ENCODE measurements around the gene RTN1. TPM values are rescaled to one million over a fixed set of nuclear protein-coding genes. Genes with fewer than 3 reads are reported as not detected.

Gene RTN1
- total and polyA plus RNA-seq, 2 experiments from 2014 or later = 4.2 to 4.3 TPM

DNA sequence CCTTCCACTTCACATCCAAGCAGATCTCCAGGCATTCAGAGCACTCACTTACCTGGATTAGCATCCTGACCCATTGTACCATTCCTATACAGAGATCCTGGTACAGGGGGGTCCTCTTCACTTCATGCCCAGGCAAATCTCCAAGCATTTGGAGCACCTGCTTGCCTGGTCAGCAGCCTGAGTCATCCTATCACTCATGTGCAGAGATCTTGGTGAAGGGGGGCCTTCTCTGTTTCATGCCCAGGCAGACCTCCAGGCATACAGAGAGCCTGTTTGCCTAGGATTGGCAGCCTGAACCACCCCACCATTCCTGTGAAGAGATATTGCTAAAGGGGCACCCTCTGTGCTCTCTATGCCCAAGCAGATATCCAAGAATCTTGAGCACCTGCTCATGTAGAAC, 182.9 kb downstream of the RTN1 start:
- Histone ChIP-seq H3K27me3 (ENCODE audit: insufficient read depth) (no peaks in the 10 kb centered on the region), H3K4me2 (no peak overlapping the region), H3F3A (replicated peaks; ENCODE audit: low read depth) (no peaks in the 10 kb centered on the region), H3K79me2 (replicated peaks; ENCODE audit: insufficient read depth) (no peaks in the 10 kb centered on the region), H3K9me2 (ENCODE audit: insufficient read depth) (no peaks in the 10 kb centered on the region), H2AFZ (no peak overlapping the region), H4K20me1 (replicated peaks; ENCODE audit: insufficient read depth) (no peaks in the 10 kb centered on the region), H3K4me3 (no peak overlapping the region), H3K36me3 (ENCODE audit: insufficient read depth) (no peaks in the 10 kb centered on the region), H3K4me1 (ENCODE audit: insufficient read depth) (0 out of 2 replicates have a peak, but pooled peaks cover 4% of the 10 kb centered on the region), H3K27ac (ENCODE audit: low read depth) (no peak overlapping the region)
- Mint-ChIP-seq H3K27ac (no peak overlapping the region), H3K27me3 (ENCODE audit: insufficient read depth, low read depth, poor library complexity) (no peaks in the 10 kb centered on the region), H3K36me3 (ENCODE audit: low read depth) (no peaks in the 10 kb centered on the region), H3K4me3 (no peak overlapping the region), H3K9me3 (no peaks in the 10 kb centered on the region; the same call in 2 of the 3 replicates), H3K4me1 (peaks cover 5% of the 10 kb centered on the region; the same call in 2 of the 3 replicates)
- TF ChIP-seq CTCF (conservative IDR thresholded peaks at IDR 0.05; ENCODE audit: low read depth in 2 of 2) (no peak), NANOG (IDR thresholded peaks at IDR 0.05; ENCODE audit: borderline replicate concordance) (no peak)
- TF ChIP-seq, protein P1, sequence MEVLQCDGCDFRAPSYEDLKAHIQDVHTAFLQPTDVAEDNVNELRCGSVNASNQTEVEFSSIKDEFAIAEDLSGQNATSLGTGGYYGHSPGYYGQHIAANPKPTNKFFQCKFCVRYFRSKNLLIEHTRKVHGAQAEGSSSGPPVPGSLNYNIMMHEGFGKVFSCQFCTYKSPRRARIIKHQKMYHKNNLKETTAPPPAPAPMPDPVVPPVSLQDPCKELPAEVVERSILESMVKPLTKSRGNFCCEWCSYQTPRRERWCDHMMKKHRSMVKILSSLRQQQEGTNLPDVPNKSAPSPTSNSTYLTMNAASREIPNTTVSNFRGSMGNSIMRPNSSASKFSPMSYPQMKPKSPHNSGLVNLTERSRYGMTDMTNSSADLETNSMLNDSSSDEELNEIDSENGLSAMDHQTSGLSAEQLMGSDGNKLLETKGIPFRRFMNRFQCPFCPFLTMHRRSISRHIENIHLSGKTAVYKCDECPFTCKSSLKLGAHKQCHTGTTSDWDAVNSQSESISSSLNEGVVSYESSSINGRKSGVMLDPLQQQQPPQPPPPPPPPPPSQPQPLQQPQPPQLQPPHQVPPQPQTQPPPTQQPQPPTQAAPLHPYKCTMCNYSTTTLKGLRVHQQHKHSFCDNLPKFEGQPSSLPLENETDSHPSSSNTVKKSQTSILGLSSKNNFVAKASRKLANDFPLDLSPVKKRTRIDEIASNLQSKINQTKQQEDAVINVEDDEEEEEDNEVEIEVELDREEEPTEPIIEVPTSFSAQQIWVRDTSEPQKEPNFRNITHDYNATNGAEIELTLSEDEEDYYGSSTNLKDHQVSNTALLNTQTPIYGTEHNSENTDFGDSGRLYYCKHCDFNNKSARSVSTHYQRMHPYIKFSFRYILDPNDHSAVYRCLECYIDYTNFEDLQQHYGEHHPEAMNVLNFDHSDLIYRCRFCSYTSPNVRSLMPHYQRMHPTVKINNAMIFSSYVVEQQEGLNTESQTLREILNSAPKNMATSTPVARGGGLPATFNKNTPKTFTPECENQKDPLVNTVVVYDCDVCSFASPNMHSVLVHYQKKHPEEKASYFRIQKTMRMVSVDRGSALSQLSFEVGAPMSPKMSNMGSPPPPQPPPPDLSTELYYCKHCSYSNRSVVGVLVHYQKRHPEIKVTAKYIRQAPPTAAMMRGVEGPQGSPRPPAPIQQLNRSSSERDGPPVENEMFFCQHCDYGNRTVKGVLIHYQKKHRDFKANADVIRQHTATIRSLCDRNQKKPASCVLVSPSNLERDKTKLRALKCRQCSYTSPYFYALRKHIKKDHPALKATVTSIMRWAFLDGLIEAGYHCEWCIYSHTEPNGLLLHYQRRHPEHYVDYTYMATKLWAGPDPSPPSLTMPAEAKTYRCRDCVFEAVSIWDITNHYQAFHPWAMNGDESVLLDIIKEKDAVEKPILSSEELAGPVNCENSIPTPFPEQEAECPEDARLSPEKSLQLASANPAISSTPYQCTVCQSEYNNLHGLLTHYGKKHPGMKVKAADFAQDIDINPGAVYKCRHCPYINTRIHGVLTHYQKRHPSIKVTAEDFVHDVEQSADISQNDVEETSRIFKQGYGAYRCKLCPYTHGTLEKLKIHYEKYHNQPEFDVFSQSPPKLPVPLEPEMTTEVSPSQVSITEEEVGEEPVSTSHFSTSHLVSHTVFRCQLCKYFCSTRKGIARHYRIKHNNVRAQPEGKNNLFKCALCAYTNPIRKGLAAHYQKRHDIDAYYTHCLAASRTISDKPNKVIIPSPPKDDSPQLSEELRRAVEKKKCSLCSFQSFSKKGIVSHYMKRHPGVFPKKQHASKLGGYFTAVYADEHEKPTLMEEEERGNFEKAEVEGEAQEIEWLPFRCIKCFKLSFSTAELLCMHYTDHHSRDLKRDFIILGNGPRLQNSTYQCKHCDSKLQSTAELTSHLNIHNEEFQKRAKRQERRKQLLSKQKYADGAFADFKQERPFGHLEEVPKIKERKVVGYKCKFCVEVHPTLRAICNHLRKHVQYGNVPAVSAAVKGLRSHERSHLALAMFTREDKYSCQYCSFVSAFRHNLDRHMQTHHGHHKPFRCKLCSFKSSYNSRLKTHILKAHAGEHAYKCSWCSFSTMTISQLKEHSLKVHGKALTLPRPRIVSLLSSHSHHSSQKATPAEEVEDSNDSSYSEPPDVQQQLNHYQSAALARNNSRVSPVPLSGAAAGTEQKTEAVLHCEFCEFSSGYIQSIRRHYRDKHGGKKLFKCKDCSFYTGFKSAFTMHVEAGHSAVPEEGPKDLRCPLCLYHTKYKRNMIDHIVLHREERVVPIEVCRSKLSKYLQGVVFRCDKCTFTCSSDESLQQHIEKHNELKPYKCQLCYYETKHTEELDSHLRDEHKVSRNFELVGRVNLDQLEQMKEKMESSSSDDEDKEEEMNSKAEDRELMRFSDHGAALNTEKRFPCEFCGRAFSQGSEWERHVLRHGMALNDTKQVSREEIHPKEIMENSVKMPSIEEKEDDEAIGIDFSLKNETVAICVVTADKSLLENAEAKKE (CRISPR knock-in tag; IDR thresholded peaks at IDR 0.05) = no peak
- DNase-seq (ENCODE audit: low spot score) (no peak), ATAC-seq (no peak)

GRCh38 chr14:59679872-59680271, 190.7 kb downstream of the RTN1 start:
- no peaks in the 10 kb centered on the region for H3K36me3 Mint-ChIP-seq (ENCODE audit: low read depth)
- DNase-seq (ENCODE audit: low spot score) = peak; percentile 26
- no peaks in the 10 kb centered on the region for H3K9me2 ChIP-seq (ENCODE audit: insufficient read depth)
- no peaks in the 10 kb centered on the region for H3K9me3 Mint-ChIP-seq
- no peaks in the 10 kb centered on the region for H3F3A ChIP-seq (replicated peaks; ENCODE audit: low read depth)
- no peak overlapping the region for H3K4me3 Mint-ChIP-seq
- no peak overlapping the region for H3K27ac Mint-ChIP-seq
- no peak overlapping the region for H3K27ac ChIP-seq (ENCODE audit: low read depth)
- peak; percentile 26; the same call in 1 of the 3 replicates for ATAC-seq
- no peaks in the 10 kb centered on the region for H3K27me3 ChIP-seq (ENCODE audit: insufficient read depth)
- no peaks in the 10 kb centered on the region for H3K36me3 ChIP-seq (ENCODE audit: insufficient read depth)
- no peaks in the 10 kb centered on the region for H4K20me1 ChIP-seq (replicated peaks; ENCODE audit: insufficient read depth)
- peaks cover 4% of the 10 kb centered on the region; the same call in 1 of the 2 replicates for H3K4me1 ChIP-seq (ENCODE audit: insufficient read depth)
- H3K79me2 ChIP-seq (replicated peaks; ENCODE audit: insufficient read depth) = no peaks in the 10 kb centered on the region
- no peak overlapping the region for H3K4me2 ChIP-seq
- H3K4me3 ChIP-seq = no peak overlapping the region
- no peak overlapping the region for H2AFZ ChIP-seq
- H3K27me3 Mint-ChIP-seq (ENCODE audit: insufficient read depth, low read depth, poor library complexity) = peaks cover 3% of the 10 kb centered on the region
- H3K4me1 Mint-ChIP-seq = peaks cover 5% of the 10 kb centered on the region; the same call in 2 of the 3 replicates
- TF ChIP-seq ZNF114 (CRISPR knock-in tag; IDR thresholded peaks at IDR 0.05) (no peak), REST (IDR thresholded peaks at IDR 0.05; ENCODE audit: unreplicated experiment) (no peak)
